Loucy (cell line): ENCODE measurements around the gene OR2V1.

Source experiments
- EZH2phosphoT487 ChIP-seq: fragments of 200-600 bp; IDR thresholded peaks from 2 replicates; pipeline ENCODE4 v1.6.1; 2018; ENCODE audit warnings: antibody characterized with exemption, mild to moderate bottlenecking, moderate library complexity, borderline replicate concordance
- TF ChIP-seq, protein P1 (sequence below): fragments of 200-600 bp; sonication (generic); conservative IDR thresholded peaks from 2 replicates; pipeline ENCODE4 v1.5.1; 2014; ENCODE audit warnings: mild to moderate bottlenecking, antibody characterized with exemption, low read length

DNA sequence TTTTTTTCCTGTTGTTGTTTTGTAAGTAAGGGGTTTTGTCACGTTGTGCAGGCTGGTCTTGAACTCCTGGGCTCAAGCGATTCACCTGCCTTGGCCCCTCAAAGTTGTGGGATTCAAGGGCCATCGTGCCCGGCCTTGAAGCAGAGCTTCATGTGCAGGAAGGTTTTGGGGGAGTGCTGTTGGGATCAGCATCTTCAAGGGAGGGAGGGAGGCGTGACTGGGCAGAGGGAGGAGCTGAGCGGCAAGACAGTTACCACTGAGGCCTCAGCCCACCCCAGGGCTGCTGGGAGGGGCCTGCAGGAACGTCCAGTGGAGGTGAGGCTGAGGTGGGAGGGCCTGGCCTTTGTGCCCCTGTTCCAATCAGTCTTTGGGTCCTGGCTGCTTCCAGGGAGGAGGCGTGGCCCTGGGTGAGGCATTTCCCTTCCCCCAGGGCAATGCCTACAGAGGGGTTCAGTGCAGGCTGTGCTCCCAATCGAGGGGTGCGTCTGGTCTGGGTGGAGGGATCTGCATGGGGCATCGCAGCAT is 21.4 kb downstream of the OR2V1 start:
- TF ChIP-seq, protein P1, sequence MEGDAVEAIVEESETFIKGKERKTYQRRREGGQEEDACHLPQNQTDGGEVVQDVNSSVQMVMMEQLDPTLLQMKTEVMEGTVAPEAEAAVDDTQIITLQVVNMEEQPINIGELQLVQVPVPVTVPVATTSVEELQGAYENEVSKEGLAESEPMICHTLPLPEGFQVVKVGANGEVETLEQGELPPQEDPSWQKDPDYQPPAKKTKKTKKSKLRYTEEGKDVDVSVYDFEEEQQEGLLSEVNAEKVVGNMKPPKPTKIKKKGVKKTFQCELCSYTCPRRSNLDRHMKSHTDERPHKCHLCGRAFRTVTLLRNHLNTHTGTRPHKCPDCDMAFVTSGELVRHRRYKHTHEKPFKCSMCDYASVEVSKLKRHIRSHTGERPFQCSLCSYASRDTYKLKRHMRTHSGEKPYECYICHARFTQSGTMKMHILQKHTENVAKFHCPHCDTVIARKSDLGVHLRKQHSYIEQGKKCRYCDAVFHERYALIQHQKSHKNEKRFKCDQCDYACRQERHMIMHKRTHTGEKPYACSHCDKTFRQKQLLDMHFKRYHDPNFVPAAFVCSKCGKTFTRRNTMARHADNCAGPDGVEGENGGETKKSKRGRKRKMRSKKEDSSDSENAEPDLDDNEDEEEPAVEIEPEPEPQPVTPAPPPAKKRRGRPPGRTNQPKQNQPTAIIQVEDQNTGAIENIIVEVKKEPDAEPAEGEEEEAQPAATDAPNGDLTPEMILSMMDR, result no peak
- TF ChIP-seq EZH2phosphoT487, result no peak
